Activated T-cell treated with anti-CD3 and anti-CD28 coated beads for 48 hours (primary cell): ENCODE data around the gene ACSM4.
"Not testable (repeated sequence)": the region's sequence is repeated elsewhere in the genome, so short reads cannot be mapped to it uniquely, and the experiment has no call there.

Experiments
- DNase-seq: peaks from one replicate; pipeline ENCODE4 v3.0.0-alpha.2; 2020; ENCODE audit warnings: low read depth

Gene ACSM4, protein sequence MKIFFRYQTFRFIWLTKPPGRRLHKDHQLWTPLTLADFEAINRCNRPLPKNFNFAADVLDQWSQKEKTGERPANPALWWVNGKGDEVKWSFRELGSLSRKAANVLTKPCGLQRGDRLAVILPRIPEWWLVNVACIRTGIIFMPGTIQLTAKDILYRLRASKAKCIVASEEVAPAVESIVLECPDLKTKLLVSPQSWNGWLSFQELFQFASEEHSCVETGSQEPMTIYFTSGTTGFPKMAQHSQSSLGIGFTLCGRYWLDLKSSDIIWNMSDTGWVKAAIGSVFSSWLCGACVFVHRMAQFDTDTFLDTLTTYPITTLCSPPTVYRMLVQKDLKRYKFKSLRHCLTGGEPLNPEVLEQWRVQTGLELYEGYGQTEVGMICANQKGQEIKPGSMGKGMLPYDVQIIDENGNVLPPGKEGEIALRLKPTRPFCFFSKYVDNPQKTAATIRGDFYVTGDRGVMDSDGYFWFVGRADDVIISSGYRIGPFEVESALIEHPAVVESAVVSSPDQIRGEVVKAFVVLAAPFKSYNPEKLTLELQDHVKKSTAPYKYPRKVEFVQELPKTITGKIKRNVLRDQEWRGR

DNA sequence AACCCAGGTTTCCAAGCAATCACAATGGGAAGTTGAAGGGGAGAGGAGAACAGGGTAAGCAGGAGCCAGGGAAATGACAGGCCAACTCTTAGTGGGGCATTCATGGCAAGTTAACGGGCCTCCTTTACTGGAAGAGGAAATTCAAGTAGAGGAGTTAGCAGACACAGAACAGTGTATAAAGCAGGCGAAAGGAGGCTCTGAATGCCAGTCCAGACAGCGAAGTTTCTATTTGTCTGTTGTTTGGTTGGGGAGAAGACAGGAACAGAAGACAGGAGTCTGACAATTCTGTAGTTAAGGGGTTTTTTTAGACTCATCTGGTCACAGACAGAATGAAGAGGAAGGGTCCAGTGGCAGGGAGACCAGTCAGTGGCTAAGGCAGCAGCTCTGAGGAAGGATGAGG, at the start of gene ACSM4:
ACSM4 (plus strand) TSS at position 301 of the 400 bp plus-strand sequence. CDS start 260 bp downstream, outside the sequence.
- no peak for DNase-seq

- DNase-seq: no peak
These were observed 44.8 kb upstream of the ACSM4 start for GRCh38 chr12:7259060-7259459.

- no peak for DNase-seq
These were observed 39.3 kb upstream of the ACSM4 start for GRCh38 chr12:7264538-7264937.

- no peak for DNase-seq
These were observed 38.6 kb upstream of the ACSM4 start for GRCh38 chr12:7265251-7265650.

DNA sequence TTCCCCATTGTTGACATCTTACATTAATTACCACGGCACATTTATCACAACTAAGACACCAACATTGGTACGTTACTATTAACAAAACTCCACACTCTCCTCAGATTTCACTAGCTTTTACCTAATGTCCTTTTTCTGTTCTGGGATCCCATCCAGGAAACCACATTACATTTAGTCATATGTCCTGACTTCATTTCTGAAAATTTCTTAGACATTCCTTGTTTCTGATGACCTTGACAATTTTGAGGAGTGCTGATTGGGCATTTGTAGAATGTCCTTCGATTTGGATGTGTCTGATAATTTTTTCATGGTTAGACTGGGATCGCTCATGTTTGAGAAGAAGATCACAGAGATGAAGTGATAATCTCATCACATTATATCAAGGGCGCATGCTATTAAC, 34.6 kb upstream of the ACSM4 start:
- DNase-seq: no peak

DNA sequence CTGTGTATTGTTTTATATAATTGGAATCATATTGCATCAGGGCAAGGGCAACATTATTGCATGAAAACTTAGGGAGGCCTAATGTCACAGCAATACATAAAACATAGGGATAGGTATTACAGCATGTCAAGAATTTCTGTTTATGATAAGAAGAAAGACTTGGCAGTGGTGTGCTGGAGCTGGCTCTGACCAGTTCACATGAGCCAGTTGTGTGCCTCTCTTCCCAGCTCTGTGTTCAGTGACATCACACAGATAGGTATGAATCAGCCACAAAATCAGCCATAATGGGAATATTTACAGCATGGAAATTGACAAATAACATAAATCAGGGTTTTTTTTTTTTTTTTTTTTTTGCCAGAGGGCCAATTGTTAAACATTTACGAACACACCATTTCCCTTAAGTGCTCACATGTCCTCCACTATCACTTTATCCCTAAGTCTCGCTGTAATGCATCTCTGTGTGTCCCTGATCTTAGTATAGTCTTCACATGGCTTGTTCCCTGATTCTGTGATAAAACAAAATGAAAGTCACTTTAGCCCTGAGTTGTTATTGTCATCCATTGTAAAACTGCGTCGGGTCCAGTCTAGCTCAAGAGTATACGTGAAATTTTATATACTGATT, 31.9 kb upstream of the ACSM4 start:
- DNase-seq: no peak

GRCh38 chr12:7275482-7275881, 28.4 kb upstream of the ACSM4 start:
- not testable (repeated sequence) for DNase-seq

- DNase-seq: no peak
These were observed 21.0 kb upstream of the ACSM4 start for GRCh38 chr12:7282844-7283243.

DNA sequence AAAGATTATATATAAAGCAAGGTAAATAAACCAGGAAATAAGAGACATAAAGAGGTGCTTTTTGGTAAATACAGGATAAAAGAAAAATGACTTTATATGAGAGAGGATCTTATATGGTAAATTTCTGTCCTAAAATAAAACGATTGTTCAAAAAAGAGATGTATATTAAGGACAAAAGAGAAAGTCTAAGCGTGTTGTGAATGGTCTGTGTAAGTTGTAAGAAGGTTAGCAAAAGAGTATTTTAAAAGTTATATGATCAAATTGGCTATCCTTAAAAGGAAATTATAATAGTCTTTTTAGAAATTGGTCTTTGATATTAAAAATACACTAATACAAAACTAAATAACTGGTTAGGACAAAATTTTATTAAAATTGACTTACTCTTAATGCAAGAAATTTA, 14.1 kb upstream of the ACSM4 start:
- no peak for DNase-seq

DNA sequence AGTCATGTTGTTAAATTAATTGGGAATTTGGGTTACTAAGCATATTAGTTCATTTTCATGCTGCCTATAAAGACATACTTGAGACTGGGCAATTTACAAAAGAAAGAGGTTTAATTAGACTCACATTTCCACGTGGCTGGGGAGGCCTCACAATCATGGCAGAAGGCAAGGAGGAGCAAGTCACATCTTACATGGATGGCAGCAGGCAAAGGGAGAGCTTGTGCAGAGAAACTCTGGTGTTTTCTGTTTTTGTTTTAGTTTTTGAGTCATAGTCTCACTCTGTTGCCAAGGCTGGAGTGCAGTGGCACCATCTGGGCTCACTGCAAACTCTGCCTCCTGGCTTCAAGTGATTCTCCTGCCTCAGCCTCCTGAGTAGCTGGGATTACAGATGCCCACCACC, 13.3 kb upstream of the ACSM4 start:
- not testable (repeated sequence) for DNase-seq

GRCh38 chr12:7292300-7292699, 11.6 kb upstream of the ACSM4 start:
- no peak for DNase-seq

DNA sequence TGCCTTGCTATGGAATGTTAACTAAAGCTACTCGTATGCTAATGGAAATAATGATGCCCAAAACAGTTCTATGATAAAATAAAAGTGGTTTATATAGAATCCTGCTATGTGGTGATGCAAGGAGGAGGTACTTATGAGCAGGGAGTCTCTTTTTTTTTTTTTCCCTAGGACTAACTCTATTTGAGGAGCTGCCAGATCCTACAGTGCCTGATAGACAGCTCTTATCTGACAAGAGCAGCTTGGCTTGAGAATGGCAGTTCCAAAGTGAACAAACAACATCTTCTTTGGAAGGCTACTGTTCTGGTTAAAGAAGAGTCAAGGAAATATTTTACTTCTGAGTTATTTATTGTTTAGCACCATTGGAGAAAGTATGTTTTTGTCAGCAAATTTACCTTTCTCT, 10.2 kb upstream of the ACSM4 start:
- DNase-seq: no peak

- DNase-seq: no peak
These were observed 8.3 kb upstream of the ACSM4 start for GRCh38 chr12:7295529-7295928.

DNA sequence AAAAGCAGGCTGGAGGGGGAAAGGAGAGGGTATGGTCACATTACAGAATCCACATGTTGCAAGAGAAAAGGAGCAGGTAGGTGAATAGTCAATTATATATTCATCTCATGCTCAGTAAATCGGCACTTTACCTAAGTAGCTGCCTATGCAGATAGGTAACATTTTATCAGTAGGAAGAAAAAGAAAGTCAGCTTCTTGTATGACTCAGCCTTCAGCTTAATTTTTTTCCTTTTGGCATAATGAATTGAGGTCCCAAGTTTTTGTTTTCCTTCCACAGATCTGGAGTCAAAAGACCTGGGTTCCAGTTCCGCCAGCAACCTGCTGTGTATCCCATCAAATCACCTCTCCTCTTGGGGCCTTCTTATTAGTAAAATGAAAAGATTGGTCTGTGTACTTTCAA, 6.0 kb upstream of the ACSM4 start:
- no peak for DNase-seq

- DNase-seq: no peak
These were observed 1.4 kb upstream of the ACSM4 start for GRCh38 chr12:7302266-7302986.

GRCh38 chr12:7303230-7303629, 642 bp upstream of the ACSM4 start:
- no peak for DNase-seq

DNA sequence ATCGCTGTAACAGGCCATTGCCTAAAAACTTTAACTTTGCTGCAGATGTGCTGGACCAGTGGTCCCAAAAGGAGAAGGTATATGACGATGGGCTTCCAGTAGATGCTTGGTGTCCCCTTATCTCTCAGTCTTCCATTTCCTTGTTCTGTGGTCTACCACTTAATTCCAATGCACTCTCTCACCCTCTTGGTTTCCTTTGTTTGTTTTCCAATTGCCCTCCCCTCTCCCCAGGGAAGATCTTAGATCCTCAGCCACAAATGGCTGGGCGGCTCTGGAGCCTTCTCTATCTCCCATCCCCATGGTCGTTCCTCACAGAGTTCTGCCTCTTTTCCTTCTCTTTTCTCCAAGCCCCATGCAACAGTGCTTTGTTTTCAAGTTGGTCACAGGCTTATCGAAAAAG, 584 bp downstream of the ACSM4 start:
- DNase-seq: no peak

DNA sequence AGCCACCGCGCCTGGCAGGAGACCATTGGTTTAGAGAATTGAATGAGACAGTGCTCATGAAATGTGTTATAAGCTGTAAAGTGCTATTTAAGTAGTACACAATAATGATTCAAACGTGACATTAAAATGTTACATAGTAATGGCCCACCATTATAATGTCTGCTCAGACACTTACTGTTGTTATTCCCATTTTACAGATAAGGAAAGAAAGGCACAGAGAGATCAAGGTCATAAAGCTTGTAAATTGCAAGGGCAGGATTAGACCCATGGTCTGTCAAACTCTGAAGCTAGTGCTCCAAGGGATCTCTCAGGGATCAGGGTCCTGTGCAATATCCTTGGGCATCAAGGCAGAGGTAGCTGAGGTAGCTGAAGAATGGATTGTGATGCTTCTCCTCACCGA, 6.2 kb downstream of the ACSM4 start:
- no peak for DNase-seq

DNA sequence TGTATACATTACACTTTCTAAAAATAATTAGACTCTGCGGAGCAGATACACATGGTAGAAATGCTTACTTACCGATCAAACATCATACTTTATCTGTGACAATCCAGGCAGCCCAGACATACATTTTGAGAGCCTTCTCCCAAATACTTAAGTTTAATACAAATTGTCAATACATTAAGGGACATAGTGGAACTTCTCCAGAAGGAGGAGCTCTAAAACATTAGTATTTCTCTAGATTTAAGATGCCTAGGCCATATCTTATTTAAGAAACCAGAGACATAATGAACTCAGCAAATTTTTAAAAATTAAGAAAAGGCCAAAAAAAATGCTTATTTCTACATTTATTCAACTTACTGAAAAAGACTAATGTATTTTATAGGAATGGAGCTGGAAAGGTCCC, 16.1 kb downstream of the ACSM4 start:
- DNase-seq: no peak

GRCh38 chr12:7321624-7322023, 17.8 kb downstream of the ACSM4 start:
- DNase-seq: no peak

GRCh38 chr12:7322599-7322998, 18.7 kb downstream of the ACSM4 start:
- DNase-seq: no peak

GRCh38 chr12:7324176-7324575, 20.3 kb downstream of the ACSM4 start:
- DNase-seq: no peak

GRCh38 chr12:7327918-7328317, 24.0 kb downstream of the ACSM4 start:
- DNase-seq: no peak
